ENCODE measurements around the gene DNLZ.

GRCh38 chr9:136313111-136314055 is 50.2 kb downstream of the DNLZ start:
- TF ChIP-seq, protein P1, sequence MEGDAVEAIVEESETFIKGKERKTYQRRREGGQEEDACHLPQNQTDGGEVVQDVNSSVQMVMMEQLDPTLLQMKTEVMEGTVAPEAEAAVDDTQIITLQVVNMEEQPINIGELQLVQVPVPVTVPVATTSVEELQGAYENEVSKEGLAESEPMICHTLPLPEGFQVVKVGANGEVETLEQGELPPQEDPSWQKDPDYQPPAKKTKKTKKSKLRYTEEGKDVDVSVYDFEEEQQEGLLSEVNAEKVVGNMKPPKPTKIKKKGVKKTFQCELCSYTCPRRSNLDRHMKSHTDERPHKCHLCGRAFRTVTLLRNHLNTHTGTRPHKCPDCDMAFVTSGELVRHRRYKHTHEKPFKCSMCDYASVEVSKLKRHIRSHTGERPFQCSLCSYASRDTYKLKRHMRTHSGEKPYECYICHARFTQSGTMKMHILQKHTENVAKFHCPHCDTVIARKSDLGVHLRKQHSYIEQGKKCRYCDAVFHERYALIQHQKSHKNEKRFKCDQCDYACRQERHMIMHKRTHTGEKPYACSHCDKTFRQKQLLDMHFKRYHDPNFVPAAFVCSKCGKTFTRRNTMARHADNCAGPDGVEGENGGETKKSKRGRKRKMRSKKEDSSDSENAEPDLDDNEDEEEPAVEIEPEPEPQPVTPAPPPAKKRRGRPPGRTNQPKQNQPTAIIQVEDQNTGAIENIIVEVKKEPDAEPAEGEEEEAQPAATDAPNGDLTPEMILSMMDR (IDR thresholded peaks at IDR 0.05): no peak
- no peak for TF ChIP-seq POLR2AphosphoS5 (IDR thresholded peaks at IDR 0.05)
